ENCODE results near the gene GTPBP1.

GTPBP1 gene

DNA sequence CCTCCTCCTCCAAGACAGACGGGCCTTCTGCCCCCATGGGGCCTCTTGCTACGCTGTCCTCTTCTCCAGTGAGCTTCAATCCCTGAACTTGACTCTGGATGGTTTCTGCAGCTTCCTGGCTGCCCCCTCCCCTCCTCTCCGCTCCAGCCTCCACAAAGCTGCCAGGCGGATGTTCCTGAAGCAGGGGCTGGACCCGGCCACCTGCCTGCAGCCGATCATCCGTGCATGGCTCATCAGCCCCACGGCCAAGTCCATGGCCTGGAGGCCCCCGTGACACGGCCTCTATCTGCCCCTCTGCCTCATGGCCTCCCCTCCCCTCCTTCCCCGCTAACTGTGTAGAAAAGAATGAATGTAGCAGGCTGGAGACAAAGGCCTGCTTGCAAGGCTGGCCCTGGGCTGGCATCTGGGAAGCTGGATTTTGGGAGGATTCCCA lies 56.8 kb downstream of the GTPBP1 start:
- DNase-seq: no peak

DNA sequence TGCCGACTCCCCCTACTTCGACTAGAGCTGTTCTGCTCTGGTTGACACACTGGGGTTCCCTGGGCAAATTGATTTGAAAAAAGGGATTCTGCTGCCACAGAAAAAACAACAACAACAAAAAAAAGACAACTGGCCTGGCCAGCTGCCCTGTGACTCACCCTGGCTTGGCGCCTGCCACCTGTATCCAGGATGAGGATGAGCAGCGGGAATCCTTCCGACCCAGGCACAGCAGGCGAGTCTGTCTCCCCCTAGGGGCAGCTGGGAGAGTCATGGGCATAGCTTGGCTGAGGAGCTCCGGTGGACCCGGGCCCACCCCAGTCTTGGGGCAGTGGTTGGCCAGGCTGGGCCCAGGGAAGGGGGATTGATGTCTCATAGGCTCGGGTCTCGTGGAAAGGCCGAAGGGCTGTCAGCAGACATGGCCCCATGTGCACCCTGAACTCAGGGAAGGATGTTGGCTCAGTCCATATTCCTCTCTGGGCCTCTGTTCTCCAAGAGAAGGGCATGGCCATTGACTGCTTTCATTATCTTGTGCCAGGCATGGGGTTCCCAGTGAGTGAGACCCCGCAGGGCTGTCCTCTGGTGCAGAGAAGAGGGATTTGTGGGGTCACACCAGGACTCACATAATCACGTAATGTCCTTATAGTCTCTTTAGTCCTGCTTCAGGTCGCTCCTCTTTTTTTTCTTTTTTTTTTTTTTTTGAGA lies 60.5 kb downstream of the GTPBP1 start:
- DNase-seq: no peak

DNA sequence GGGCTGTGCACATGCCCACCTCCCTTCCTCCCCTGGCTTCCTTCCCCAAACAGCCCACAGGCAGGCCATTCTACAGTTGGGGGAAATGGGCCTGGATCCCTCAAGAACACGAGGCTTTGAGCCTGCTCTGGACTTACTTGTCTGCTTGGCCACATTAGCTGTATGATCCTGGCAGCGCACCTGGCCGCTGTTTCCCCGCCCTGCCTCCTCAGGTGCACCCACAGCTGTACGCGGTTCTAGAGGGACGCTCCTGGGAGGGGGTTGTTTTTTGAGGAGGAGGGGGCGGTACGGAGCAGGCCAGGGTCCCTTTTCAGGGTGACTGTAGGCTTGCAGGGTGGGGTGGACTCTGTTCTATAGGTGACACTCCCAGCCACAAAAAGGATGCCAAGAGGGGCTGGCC lies 61.6 kb downstream of the GTPBP1 start:
- no peak for DNase-seq

DNA sequence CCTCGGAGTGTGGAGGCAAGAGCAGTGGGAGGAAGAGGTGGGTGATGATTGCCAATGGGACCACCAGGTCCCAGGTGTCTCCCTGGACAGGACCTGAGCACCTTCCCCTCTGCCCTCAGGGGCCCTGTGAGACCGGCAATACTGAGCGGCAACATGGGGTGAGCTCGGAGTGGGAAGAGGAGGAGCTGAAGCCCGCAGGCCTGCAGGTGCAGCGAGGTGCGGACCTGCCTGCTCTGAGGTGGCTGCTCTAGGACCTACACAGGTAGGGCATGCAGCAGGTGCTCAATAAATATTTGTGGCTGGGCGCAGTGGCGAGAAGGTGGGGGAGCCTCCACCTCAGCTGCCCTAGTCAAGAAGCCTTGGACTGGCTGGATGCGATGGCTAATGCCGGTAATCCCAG lies 62.3 kb downstream of the GTPBP1 start:
- no peak for DNase-seq

DNA sequence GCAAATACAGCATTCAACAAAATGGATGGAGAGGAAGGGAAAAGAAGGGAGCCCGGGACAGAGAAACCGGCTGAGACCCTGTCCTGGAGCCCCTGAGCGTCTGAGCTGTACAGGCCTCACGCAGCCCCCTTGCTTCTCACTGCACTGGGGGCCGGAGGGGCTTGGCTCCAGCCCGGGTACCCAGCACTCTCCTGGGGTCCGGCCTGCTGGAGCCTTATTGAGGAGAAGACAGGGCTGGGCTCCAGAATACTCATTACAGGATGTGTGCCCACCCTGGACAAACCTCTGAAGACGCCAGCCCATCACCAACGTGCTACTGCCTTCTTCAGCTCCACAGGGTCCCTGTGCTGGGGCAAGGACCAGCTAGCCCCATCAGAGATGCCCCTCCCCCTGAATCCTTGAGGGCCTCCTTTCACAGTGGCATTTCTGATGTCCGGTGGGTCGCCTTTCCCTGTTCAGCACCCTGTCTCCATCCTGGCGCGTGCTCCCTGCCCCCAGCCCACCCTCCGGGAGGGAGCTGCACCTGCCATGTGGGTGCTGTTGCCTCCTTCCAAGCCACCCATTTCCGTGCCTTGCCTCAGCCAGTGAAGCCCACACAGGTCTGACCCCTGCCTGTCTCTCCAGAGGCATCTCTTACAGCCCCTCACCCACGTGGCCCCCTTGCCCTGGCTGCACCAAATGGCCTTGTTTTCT lies 64.7 kb downstream of the GTPBP1 start:
- DNase-seq: no peak

DNA sequence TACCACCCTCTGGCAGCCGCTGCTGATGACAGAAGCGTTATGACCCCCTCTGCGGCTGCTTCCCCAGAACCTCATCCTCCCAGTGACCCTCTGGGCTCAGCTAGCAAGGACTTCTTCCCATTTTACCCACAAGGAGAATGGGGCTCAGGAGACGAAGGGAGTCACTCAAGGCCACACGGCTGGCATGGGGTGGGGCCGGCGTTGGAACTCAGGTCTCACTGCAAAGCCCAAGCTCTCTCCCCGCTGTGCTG lies 66.8 kb downstream of the GTPBP1 start:
- DNase-seq: no peak

DNA sequence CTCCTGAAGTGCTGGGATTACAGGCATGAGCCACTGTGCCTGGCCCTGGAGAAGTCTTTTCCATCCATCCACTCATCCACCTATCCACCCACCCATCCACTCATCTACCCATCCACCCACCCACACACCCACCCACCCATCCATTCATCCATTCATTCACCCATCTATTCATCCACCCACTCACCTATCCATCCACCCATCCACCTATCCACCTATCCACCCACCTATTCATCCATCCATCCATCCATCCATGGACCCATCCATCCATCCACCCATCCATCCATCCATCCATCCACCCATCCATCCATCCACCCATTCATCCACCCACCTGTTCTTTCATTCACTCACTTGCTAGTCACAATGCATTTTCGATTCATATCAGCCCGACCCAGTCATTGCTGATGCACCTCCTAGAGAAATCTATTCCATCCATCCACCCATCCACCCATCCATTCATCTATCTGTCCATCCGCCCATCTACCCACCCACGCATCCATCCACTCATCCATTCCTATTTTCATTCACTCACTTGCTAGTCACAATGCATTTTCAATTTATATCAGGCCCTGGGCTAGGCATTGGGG lies 67.7 kb downstream of the GTPBP1 start:
- DNase-seq: no peak

DNA sequence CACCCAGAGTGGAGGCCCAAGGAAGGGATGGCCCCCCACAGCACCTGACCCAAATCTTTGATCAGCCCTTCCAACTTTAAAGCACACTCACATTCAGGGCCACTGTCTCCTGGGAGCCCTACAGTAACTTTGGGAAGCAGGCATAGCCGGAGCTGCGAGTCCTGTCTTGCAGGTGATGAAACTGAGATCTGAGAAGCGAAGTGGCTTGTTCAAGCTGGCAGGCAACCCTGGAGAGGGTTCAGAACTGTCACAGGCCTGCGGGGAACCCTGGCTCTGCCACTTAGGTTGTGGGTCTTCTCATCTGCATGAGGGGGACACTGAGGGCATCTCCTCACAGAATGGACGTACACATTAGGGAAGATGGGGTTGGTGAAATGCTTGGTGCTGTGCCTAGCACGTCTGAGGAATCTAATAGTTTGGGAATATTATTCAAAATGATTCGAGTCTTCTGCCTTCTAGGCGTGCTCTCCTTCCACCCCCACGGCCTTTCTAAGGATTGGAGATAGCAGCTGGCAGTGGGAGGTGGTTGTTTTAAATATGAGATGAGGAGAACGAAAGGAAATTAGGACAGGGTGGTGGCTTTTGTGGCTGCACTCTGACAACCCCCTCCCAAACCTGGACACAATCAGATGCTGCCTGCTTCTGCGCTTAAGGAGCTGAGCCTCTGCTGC lies 68.9 kb downstream of the GTPBP1 start:
- DNase-seq: no peak

DNA sequence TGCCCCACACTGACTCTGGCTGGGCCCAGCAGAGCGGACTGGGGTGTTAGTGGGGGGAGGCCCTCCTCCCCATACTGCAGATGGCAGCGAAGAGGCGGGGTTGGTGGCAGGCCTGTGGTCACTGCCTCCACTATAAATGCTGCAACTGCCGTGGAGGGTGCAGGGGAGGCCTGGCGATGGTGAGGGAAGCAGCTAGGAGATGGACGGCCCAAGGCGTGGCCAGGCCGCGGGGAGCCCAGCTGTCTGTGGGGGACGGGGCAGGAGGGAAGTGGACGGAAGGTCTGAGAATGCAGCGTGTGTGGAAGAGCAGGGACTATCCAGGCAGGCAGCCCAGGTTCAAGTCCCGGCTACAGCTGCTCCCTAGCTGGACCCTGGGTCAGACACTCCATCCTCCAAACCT lies 69.9 kb downstream of the GTPBP1 start:
- no peak for DNase-seq

DNA sequence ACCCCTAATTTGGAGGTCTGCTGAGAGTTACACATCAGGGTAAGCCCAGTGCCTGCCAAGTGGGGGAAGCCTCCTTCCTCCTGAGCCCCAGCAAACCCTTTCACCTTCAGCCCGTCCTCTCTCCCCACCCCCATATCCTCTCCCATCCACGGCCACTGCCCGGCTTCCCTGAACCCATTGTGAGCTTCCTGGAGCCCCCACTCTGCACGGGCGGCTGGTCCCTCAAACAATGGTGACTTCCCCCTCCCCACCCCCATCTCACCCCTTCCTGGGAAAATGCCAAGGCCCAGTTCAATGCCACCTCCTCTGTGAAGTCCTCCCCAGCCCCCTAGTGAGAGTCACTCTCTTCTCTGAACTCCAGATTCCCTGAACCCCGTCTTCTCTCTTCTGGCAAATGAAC lies 70.3 kb downstream of the GTPBP1 start:
- DNase-seq: no peak

DNA sequence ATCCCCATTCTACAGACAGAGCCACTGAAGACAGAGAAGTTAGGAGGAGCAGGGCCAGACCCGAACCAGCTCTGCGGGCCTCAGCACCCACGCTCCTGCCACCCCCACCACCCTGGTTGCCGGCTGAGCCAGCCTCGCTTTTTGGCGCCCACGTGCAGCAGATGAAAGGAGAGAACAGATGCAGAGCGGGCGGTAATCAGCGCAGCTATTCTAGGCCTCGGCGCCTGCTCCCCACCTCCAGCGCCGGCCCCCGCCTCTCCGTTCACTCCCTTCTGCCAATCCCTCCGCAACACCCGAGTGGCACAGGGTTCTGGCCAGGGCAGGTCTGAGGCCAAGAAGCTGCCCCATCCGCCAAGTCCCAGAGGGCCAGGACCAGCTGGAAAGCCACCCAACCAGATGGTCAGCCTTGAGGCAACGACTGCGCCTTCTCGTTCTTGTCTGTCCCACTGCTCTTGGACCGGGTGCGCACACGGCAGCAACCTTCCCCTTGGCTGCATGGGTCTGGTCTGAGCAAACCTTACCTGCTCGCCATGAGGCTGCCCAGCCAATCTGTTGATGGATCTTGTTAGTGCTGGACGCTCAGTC lies 71.4 kb downstream of the GTPBP1 start:
- DNase-seq: no peak

DNA sequence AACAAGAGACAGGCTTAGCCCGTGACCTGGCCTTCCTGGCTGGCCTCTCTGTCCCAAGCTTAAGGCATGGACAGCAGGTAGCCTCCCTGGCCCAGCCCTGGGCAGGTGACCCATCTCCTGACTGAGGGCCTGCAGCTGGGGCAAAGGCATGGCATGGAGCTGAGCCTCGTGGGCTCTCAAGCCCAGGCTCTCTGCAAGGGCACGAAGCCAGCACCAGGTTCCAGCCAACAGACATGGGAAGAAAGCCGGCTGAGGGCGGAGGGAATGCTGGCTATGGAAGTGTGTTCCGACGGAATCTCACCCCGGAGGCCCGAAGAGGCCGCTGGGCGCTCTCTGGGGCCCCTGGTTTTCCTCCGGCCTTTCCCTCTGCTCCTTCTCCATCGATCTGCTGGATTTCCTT lies 75.3 kb downstream of the GTPBP1 start:
- no peak for DNase-seq

DNA sequence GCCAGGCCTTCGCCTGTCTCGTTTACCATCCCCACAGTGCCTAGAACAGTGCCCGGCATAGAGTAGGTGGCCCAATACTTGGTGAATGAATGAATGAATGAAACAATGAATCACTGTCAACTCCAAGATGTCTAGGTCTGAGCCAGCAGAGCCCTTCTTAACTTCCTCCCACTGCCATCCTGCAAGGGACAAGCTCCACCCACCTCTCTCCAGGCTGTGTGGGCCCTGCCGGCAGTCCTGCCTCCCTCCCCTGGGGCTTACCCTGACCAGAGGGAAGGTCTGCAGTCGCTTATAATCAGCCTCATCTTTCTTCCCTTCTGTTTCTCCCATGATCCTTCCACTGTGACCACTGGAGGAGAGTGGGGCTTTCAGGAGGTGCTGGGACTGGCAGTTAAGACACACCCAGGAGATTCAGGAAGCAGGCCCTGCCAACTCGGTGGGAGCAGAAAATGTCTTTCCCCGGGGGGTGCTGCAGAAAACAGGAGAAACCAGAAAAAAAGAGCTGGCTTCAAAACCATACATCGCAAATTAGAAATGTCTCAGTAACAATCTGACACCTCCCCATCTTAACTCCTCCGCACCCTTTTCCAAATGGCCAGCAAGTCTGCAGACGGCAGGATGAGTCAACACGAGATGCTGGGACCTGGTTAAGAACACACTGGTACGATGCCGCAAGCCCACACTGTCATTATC lies 76.8 kb downstream of the GTPBP1 start:
- no peak for DNase-seq

Data from NCI-H526 treated with DMSO at 0.1 percent for 48 hours (cell line).